Esophagus (tissue), 2 donors: ENCODE measurements around the gene TNFRSF6B. TPM values are rescaled to one million over a fixed set of nuclear protein-coding genes. Genes with fewer than 3 reads are reported as not detected.
"Not testable (repeated sequence)": the region's sequence is repeated elsewhere in the genome, so short reads cannot be mapped to it uniquely, and the experiment has no call there.

ENCODE experiments used
- H3K27ac ChIP-seq, 2 donors: one replicate each; pipeline ENCODE4 v1.5.1; 2013; ENCODE audit warnings: low read depth in 2 of 2, mild to moderate bottlenecking in 2 of 2, inconsistent platforms in 1 of 2, low read length in 1 of 2, moderate library complexity in 1 of 2
- H3K27me3 ChIP-seq, 2 donors: one replicate each; pipeline ENCODE4 v1.6.1; 2013; ENCODE audit warnings: low read length in 2 of 2, control low read depth in 1 of 2, mild to moderate bottlenecking in 1 of 2; ENCODE audit not compliant: insufficient read depth in 2 of 2, control insufficient read depth in 1 of 2
- H3K36me3 ChIP-seq, 2 donors: one replicate each; pipeline ENCODE4 v1.6.1; 2013; ENCODE audit warnings: low read length in 1 of 2; ENCODE audit not compliant: control insufficient read depth in 2 of 2, insufficient read depth in 2 of 2
- H3K4me1 ChIP-seq, 2 donors: one replicate each; pipeline ENCODE4 v1.6.1; 2013; ENCODE audit warnings: low read length in 1 of 2; ENCODE audit not compliant: control insufficient read depth in 2 of 2, insufficient read depth in 2 of 2
- H3K4me3 ChIP-seq, 2 donors: one replicate each; pipeline ENCODE4 v1.5.1; 2013; ENCODE audit warnings: low read length in 2 of 2, mild to moderate bottlenecking in 2 of 2, low read depth in 1 of 2, moderate library complexity in 1 of 2
- H3K9me3 ChIP-seq, 2 donors: one replicate each; pipeline ENCODE4 v1.6.1; 2013; ENCODE audit warnings: mild to moderate bottlenecking in 2 of 2, low read depth in 1 of 2, low read length in 1 of 2, moderate library complexity in 1 of 2; ENCODE audit not compliant: control insufficient read depth in 2 of 2, insufficient read depth in 1 of 2
- WGBS, 2 donors: extraction: QIAGEN DNeasy Blood & Tissue Kit; methylation state at CpG; one replicate each; pipeline ENCODE4 v1.1.7; 2013; 5-methylcytosine and 5-hydroxymethylcytosine counted together
- polyA plus RNA-seq, 2 donors: library from polyadenylated mRNA; stranded (reverse); fragments of 200-250 nt; gene quantifications; one replicate each; pipeline ENCODE4 v1.2.3, GENCODE V29; 2013
- donor health status: healthy with polysubstance abuse.
- donor health status: Bipolar disorder and iron deficiency.

Gene TNFRSF6B
- polyA plus RNA-seq, 2 donors = 2.6 to 15.2 TPM

- Histone ChIP-seq H3K4me1 (peaks cover 13 to 25% of the 10 kb centered on the region in 2 donors), H3K9me3 (no peaks in the 10 kb centered on the region)
These were observed 41.2 kb upstream of the TNFRSF6B start for GRCh38 chr20:63655249-63655648.

GRCh38 chr20:63656451-63656850, 40.0 kb upstream of the TNFRSF6B start:
- no peak overlapping the region for H3K27ac ChIP-seq

More at GRCh38 chr20:63655249-63655648, 41.2 kb upstream of the TNFRSF6B start:
- Histone ChIP-seq H3K27ac (no peak overlapping the region), H3K4me3 (no peak overlapping the region), H3K36me3 (no peaks in the 10 kb centered on the region), H3K27me3 (no peaks in the 10 kb centered on the region)
- 63 to 66% methylated on average over 4 of the region's 4 CpGs for WGBS, 2 donors

GRCh38 chr20:63657260-63657936, 39.1 kb upstream of the TNFRSF6B start:
- WGBS, 2 donors = 48 to 53% methylated on average over 31 of the region's 31 CpGs
- Histone ChIP-seq H3K27me3 (no peaks in the 10 kb centered on the region), H3K4me1 (peaks cover 11 to 22% of the 10 kb centered on the region in 2 donors), H3K27ac (peak overlapping the region; percentile 83 to 86), H3K9me3 (no peaks in the 10 kb centered on the region), H3K36me3 (peaks cover under 1 to 12% of the 10 kb centered on the region in 2 donors), H3K4me3 (peak overlapping the region; percentile 83 to 88)

More at GRCh38 chr20:63656451-63656850, 40.0 kb upstream of the TNFRSF6B start:
- peaks cover 0 to 4% of the 10 kb centered on the region in 2 donors for H3K36me3 ChIP-seq
- no peak overlapping the region for H3K4me3 ChIP-seq
- H3K4me1 ChIP-seq = peaks cover 13 to 25% of the 10 kb centered on the region in 2 donors
- 95 to 99% methylated on average over 3 of the region's 3 CpGs for WGBS, 2 donors
- no peaks in the 10 kb centered on the region for H3K9me3 ChIP-seq
- H3K27me3 ChIP-seq = no peaks in the 10 kb centered on the region

GRCh38 chr20:63657937-63658748, 38.3 kb upstream of the TNFRSF6B start, which contains the start of gene RTEL1:
RTEL1 (plus strand) TSS chr20:63658312; CDS start chr20:63659403, 1,091 bp downstream.
- Histone ChIP-seq H3K4me1 (peaks cover 4 to 18% of the 10 kb centered on the region in 2 donors), H3K4me3 (peak within 1 kb of the TSS; percentile 83 to 88), H3K9me3 (no peaks in the 10 kb centered on the region), H3K27me3 (no peaks in the 10 kb centered on the region), H3K27ac (peak within 1 kb of the TSS; percentile 83 to 86), H3K36me3 (peaks cover 3 to 19% of the 10 kb centered on the region in 2 donors)
- WGBS, 2 donors = 1 to 3% methylated on average over 72 to 73 of the region's 73 CpGs

GRCh38 chr20:63658749-63659187, 37.7 kb upstream of the TNFRSF6B start:
- H3K4me3 ChIP-seq = peak overlapping the region; percentile 83 to 88
- 1 to 2% methylated on average over 25 of the region's 25 CpGs for WGBS, 2 donors
- H3K27me3 ChIP-seq = no peaks in the 10 kb centered on the region
- peaks cover under 1 to 18% of the 10 kb centered on the region in 2 donors for H3K4me1 ChIP-seq
- peaks cover 3 to 23% of the 10 kb centered on the region in 2 donors for H3K36me3 ChIP-seq
- H3K27ac ChIP-seq = peak overlapping the region; percentile 83 to 86
- no peaks in the 10 kb centered on the region for H3K9me3 ChIP-seq

GRCh38 chr20:63659370-63659769, 37.1 kb upstream of the TNFRSF6B start:
- Histone ChIP-seq H3K4me1 (peaks cover 0 to 18% of the 10 kb centered on the region in 2 donors), H3K4me3 (peak overlapping the region; percentile 83 to 88), H3K36me3 (peaks cover 3 to 26% of the 10 kb centered on the region in 2 donors), H3K27me3 (no peaks in the 10 kb centered on the region), H3K9me3 (no peaks in the 10 kb centered on the region), H3K27ac (peak overlapping the region in 1 of 2 donors; percentile 86)
- WGBS, 2 donors = 60 to 64% methylated on average over 13 of the region's 13 CpGs

GRCh38 chr20:63660174-63660573, 36.3 kb upstream of the TNFRSF6B start:
- not testable (repeated sequence) for H3K4me3 ChIP-seq, H3K27me3 ChIP-seq, H3K27ac ChIP-seq, H3K9me3 ChIP-seq
- 85 to 89% methylated on average over 10 of the region's 10 CpGs for WGBS, 2 donors
- H3K36me3 ChIP-seq = peaks cover 3 to 31% of the 10 kb centered on the region in 2 donors
- H3K4me1 ChIP-seq = peaks cover 0 to 18% of the 10 kb centered on the region in 2 donors

- H3K4me3 ChIP-seq = no peak overlapping the region
- 84 to 89% methylated on average over 8 of the region's 8 CpGs for WGBS, 2 donors
- peaks cover 0 to 18% of the 10 kb centered on the region in 2 donors for H3K4me1 ChIP-seq
- H3K9me3 ChIP-seq = no peaks in the 10 kb centered on the region
- H3K27me3 ChIP-seq = no peaks in the 10 kb centered on the region
- H3K36me3 ChIP-seq = peaks cover 3 to 33% of the 10 kb centered on the region in 2 donors
- H3K27ac ChIP-seq = no peak overlapping the region
These were observed 35.8 kb upstream of the TNFRSF6B start for GRCh38 chr20:63660622-63661021.

- peaks cover 3 to 34% of the 10 kb centered on the region in 2 donors for H3K36me3 ChIP-seq
- H3K27me3 ChIP-seq = no peaks in the 10 kb centered on the region
- no peaks in the 10 kb centered on the region for H3K9me3 ChIP-seq
- H3K4me3 ChIP-seq = no peak overlapping the region
- 95 to 96% methylated on average over 22 of the region's 22 CpGs for WGBS, 2 donors
- H3K27ac ChIP-seq = no peak overlapping the region
- H3K4me1 ChIP-seq = peaks cover 0 to 18% of the 10 kb centered on the region in 2 donors
These were observed 35.3 kb upstream of the TNFRSF6B start for GRCh38 chr20:63661108-63661507.
